H1 (cell line): ENCODE results near the gene RNU1-4. TPM values are rescaled to one million over a fixed set of nuclear protein-coding genes. Genes with fewer than 3 reads are reported as not detected.
"Not testable (repeated sequence)": the region's sequence is repeated elsewhere in the genome, so short reads cannot be mapped to it uniquely, and the experiment has no call there.

Experiments used
- CTCF ChIA-PET: fragments of 300-600 bp; sonication (Branson Sonifier 250); formaldehyde crosslinking; loops from one replicate; lab custom pipeline; 2021; ENCODE audit not compliant: partially characterized antibody; lab: Charles Lee
- POLR2A ChIA-PET: fragments of 300-600 bp; sonication (Branson Sonifier 250); formaldehyde crosslinking; loops from one replicate; lab custom pipeline; 2021; ENCODE audit warnings: inconsistent platforms; ENCODE audit not compliant: partially characterized antibody; lab: Charles Lee
- DNase-seq, 2 experiments: peaks; one replicate each; pipeline versions ENCODE4 v3.0.0 to v3.0.0-alpha.2; 2010 to 2022; ENCODE audit warnings: low spot score in 2 of 2, low read depth in 1 of 2, mixed read lengths in 1 of 2
- FAIRE-seq: peaks from 2 replicates; lab custom pipeline; 2011; peaks lifted over from hg19 to GRCh38; lab: Jason Lieb, UNC
- H2AFZ ChIP-seq: 2 replicates; pipeline ENCODE4 v1.8.1; 2012; ENCODE audit warnings: low read length, inconsistent platforms
- H2AK5ac ChIP-seq: 2 replicates; pipeline ENCODE4 v1.6.1; 2013; ENCODE audit warnings: low read depth, low read length
- H2BK120ac ChIP-seq: replicated peaks from 2 replicates; pipeline ENCODE3; 2013; ENCODE audit warnings: low read depth, low read length, inconsistent platforms
- H2BK12ac ChIP-seq: 2 replicates; pipeline ENCODE4 v1.6.1; 2013; ENCODE audit warnings: low read depth, low read length
- H2BK15ac ChIP-seq: 2 replicates; pipeline ENCODE4 v1.6.1; 2013; ENCODE audit warnings: low read length
- H2BK20ac ChIP-seq: 2 replicates; pipeline ENCODE4 v1.6.1; 2013; ENCODE audit warnings: low read length
- H2BK5ac ChIP-seq: 2 replicates; pipeline ENCODE4 v1.6.1; 2013; ENCODE audit warnings: low read depth, low read length
- H3K14ac ChIP-seq: 2 replicates; pipeline ENCODE4 v1.6.1; 2013; ENCODE audit warnings: inconsistent platforms; ENCODE audit not compliant: insufficient read length
- H3K18ac ChIP-seq: 2 replicates; pipeline ENCODE4 v1.6.1; 2013; ENCODE audit warnings: low read length; ENCODE audit errors: extremely low read depth
- H3K23ac ChIP-seq: 2 replicates; pipeline ENCODE4 v1.6.1; 2013; ENCODE audit warnings: inconsistent platforms; ENCODE audit not compliant: insufficient read length
- H3K23me2 ChIP-seq: 2 replicates; pipeline ENCODE4 v1.6.1; 2013; ENCODE audit warnings: low read depth, low read length
- H3K27ac ChIP-seq: 2 replicates; pipeline ENCODE4 v1.6.1; 2011; ENCODE audit warnings: low read depth, low read length, inconsistent platforms
- H3K27me3 ChIP-seq, 4 experiments: replicated peaks in 1 of 4; 1 replicate in 1 of 4; 2 replicates in 3 of 4; pipeline versions ENCODE4 v1.6.1 to v1.8.1; 2011 to 2013; ENCODE audit warnings: low read length in 3 of 4, mild to moderate bottlenecking in 3 of 4, inconsistent platforms in 2 of 4, mixed read lengths in 2 of 4, moderate library complexity in 1 of 4; ENCODE audit not compliant: control insufficient read depth in 3 of 4, insufficient read depth in 3 of 4; ENCODE audit errors: extremely low read depth in 1 of 4
- H3K36me3 ChIP-seq, 4 experiments: 2 replicates each; pipeline versions ENCODE4 v1.6.1 to v1.8.1; 2011 to 2013; ENCODE audit warnings: mild to moderate bottlenecking in 4 of 4, low read length in 3 of 4, moderate library complexity in 2 of 4, control low read depth in 1 of 4, inconsistent platforms in 1 of 4; ENCODE audit not compliant: insufficient read depth in 4 of 4, control insufficient read depth in 2 of 4
- H3K4ac ChIP-seq: replicated peaks from 2 replicates; pipeline ENCODE3; 2013; ENCODE audit warnings: low read length, low read depth, mixed read lengths, inconsistent platforms; ENCODE audit not compliant: insufficient read length
- H3K4me1 ChIP-seq, 4 experiments: replicated peaks in 1 of 4; 1 replicate in 1 of 4; 2 replicates in 3 of 4; pipeline versions ENCODE4 v1.6.1 to v1.8.1; 2011 to 2013; ENCODE audit warnings: low read length in 3 of 4, inconsistent platforms in 2 of 4, mixed read lengths in 1 of 4; ENCODE audit not compliant: insufficient read depth in 4 of 4, control insufficient read depth in 3 of 4
- H3K4me2 ChIP-seq, 2 experiments: 2 replicates each; pipeline versions ENCODE4 v1.6.1 to v1.8.1; 2011 to 2013; ENCODE audit warnings: low read depth in 2 of 2, low read length in 2 of 2, control low read depth in 1 of 2, inconsistent platforms in 1 of 2, mild to moderate bottlenecking in 1 of 2; ENCODE audit not compliant: insufficient read depth in 1 of 2
- H3K4me3 ChIP-seq, 4 experiments: fragments of 200-600, 300-600 bp in 1 of 4; sonication (generic), shearing (Covaris generic), sonication (Bioruptor Twin) in 1 of 4; 2 replicates each; pipeline versions ENCODE4 v1.5.1 to v1.8.1; 2011 to 2016; ENCODE audit warnings: low read length in 4 of 4, low read depth in 3 of 4, control low read depth in 2 of 4, inconsistent platforms in 2 of 4, mild to moderate bottlenecking in 2 of 4, mixed read lengths in 1 of 4, moderate library complexity in 1 of 4; ENCODE audit not compliant: insufficient read depth in 2 of 4; ENCODE audit errors: extremely low read depth in 1 of 4
- H3K56ac ChIP-seq: replicated peaks from 2 replicates; pipeline ENCODE3; 2013; ENCODE audit warnings: low read depth, mild to moderate bottlenecking, mixed read lengths, low read length, inconsistent platforms; ENCODE audit not compliant: insufficient read length
- H3K79me1 ChIP-seq: 2 replicates; pipeline ENCODE4 v1.6.1; 2013; ENCODE audit warnings: low read depth, low read length, control low read depth
- H3K79me2 ChIP-seq, 2 experiments: 2 replicates each; pipeline versions ENCODE4 v1.6.1 to v1.8.1; 2012 to 2013; ENCODE audit warnings: low read length in 2 of 2, mild to moderate bottlenecking in 2 of 2, inconsistent platforms in 1 of 2; ENCODE audit not compliant: insufficient read depth in 2 of 2, control insufficient read depth in 1 of 2
- H3K9ac ChIP-seq, 4 experiments: replicated peaks in 1 of 4; 1 replicate in 1 of 4; 2 replicates in 3 of 4; pipeline versions ENCODE4 v1.6.1 to v1.8.1; 2011 to 2013; ENCODE audit warnings: low read depth in 3 of 4, low read length in 3 of 4, control low read depth in 2 of 4, mild to moderate bottlenecking in 2 of 4, moderate library complexity in 2 of 4, inconsistent platforms in 1 of 4; ENCODE audit errors: extremely low read depth in 1 of 4
- H3K9me3 ChIP-seq, 2 experiments: 2 replicates each; pipeline versions ENCODE4 v1.6.1 to v1.8.1; 2012 to 2013; ENCODE audit warnings: mild to moderate bottlenecking in 2 of 2, moderate library complexity in 2 of 2, control low read depth in 1 of 2, inconsistent platforms in 1 of 2, low read depth in 1 of 2, low read length in 1 of 2, mixed read lengths in 1 of 2; ENCODE audit not compliant: insufficient read depth in 2 of 2
- H4K20me1 ChIP-seq, 2 experiments: replicated peaks in 1 of 2; 2 replicates each; pipeline versions ENCODE3 to v1.8.1; 2011 to 2013; ENCODE audit warnings: inconsistent platforms in 2 of 2, low read length in 2 of 2, mild to moderate bottlenecking in 1 of 2; ENCODE audit not compliant: insufficient read depth in 2 of 2, control insufficient read depth in 1 of 2
- H4K5ac ChIP-seq: 2 replicates; pipeline ENCODE4 v1.6.1; 2013; ENCODE audit warnings: low read length, low read depth, mixed read lengths, inconsistent platforms; ENCODE audit not compliant: insufficient read length
- H4K8ac ChIP-seq: 2 replicates; pipeline ENCODE4 v1.8.0; 2013; ENCODE audit warnings: mild to moderate bottlenecking, moderate library complexity, low read length, inconsistent platforms; ENCODE audit not compliant: insufficient read depth; ENCODE audit errors: extremely low read depth
- H4K91ac ChIP-seq: replicated peaks from 2 replicates; pipeline ENCODE3; 2013; ENCODE audit warnings: low read length, mixed read lengths, inconsistent platforms; ENCODE audit not compliant: insufficient read length
- WGBS, 2 experiments: shearing (Covaris generic) in 1 of 2; methylation state at CpG; one replicate each; pipeline versions ENCODE4 v1.1.6 to v1.1.7; 2013 to 2015; ENCODE audit warnings: low lambda C conversion rate in 2 of 2, mixed read lengths in 2 of 2, inconsistent platforms in 1 of 2, low coverage in 1 of 2, missing lambda C conversion rate in 1 of 2; ENCODE audit not compliant: insufficient replicate concordance in 2 of 2, insufficient coverage in 1 of 2, insufficient read length in 1 of 2; ENCODE audit errors: extremely low coverage in 1 of 2, missing lambda C conversion rate in 1 of 2; 5-methylcytosine and 5-hydroxymethylcytosine counted together
- polyA plus RNA-seq, 7 experiments: library from polyadenylated mRNA; depleted of rRNA in 3 of 7; stranded (reverse) in 5 of 7; unstranded in 2 of 7; fragments of >200 nt in 5 of 7; fragments of 200-250 nt in 2 of 7; gene quantifications; 1 replicate in 5 of 7; 2 replicates in 1 of 7; 4 replicates in 1 of 7; pipeline versions ENCODE4 v1.2.1 to v1.2.3, GENCODE V29; 2011 to 2013; ENCODE audit warnings: missing spikeins in 2 of 7, mixed read lengths in 2 of 7
- total RNA-seq: library from RNA; stranded (reverse); fragmentation: NEBNext Ultra II Directional; extraction: Animal tissue kit (Norgen Biotek cat#: 25700); gene quantifications from 2 replicates; pipeline ENCODE4 v1.2.1, GENCODE V29; 2021

The RNU1-4 gene
- total and polyA plus RNA-seq, 2 of the 8 experiments (the other 6 are each of a cell fraction or from before 2014, with no cell fraction given), result 145 to 1,303 TPM

GRCh38 chr1:16690971-16691682 is 49.2 kb upstream of the RNU1-4 start:
- not testable (repeated sequence) for H3K4me1 ChIP-seq, H4K8ac ChIP-seq, H3K4me2 ChIP-seq, H3K56ac ChIP-seq, H3K23ac ChIP-seq, H4K20me1 ChIP-seq, H4K5ac ChIP-seq, H2BK12ac ChIP-seq, H2BK5ac ChIP-seq, H3K27me3 ChIP-seq, H3K9ac ChIP-seq, H2AFZ ChIP-seq, H3K23me2 ChIP-seq, H2BK20ac ChIP-seq, H3K9me3 ChIP-seq, DNase-seq, H2BK15ac ChIP-seq, H2BK120ac ChIP-seq, H3K14ac ChIP-seq, FAIRE-seq, H3K27ac ChIP-seq, H3K18ac ChIP-seq, H3K79me2 ChIP-seq, H2AK5ac ChIP-seq, H3K79me1 ChIP-seq, H3K4me3 ChIP-seq, H3K4ac ChIP-seq, H3K36me3 ChIP-seq, H4K91ac ChIP-seq
- CTCF ChIA-PET, result interaction anchor here (0.8 to 27.1 kb wide), 6 partner anchors 10 to 88 kb away, joined by 3 to 723 read pairs (median 6); partner anchors contain the start of gene NBPF1
- 89% methylated on average over 6 of the region's 13 CpGs; no CpG with 5 or more reads in 1 of the 2 experiments for WGBS, 2 experiments
- POLR2A ChIA-PET, result interaction anchor here (3.1 to 7.3 kb wide), 2 partner anchors 10 to 16 kb away, joined by 19 to 52 read pairs; no protein-coding TSS in a partner anchor
